GM20000 (cell line): Measurements from ENCODE around the gene BIRC3.
A peak's percentile ranks its signal among the peaks of the same experiment; 100 is the strongest.
"Not testable (repeated sequence)": the region's sequence is repeated elsewhere in the genome, so short reads cannot be mapped to it uniquely, and the experiment has no call there.

Experiments
- DNase-seq: peaks from one replicate; pipeline ENCODE4 v3.0.0; 2012; ENCODE audit warnings: low spot score
- TF ChIP-seq, protein P1 (sequence below): IDR thresholded peaks from 2 replicates; pipeline ENCODE4 v1.5.1; 2012; ENCODE audit warnings: mild to moderate bottlenecking, control low read depth; ENCODE audit errors: extremely low read depth, missing control alignments

BIRC3 gene

DNA sequence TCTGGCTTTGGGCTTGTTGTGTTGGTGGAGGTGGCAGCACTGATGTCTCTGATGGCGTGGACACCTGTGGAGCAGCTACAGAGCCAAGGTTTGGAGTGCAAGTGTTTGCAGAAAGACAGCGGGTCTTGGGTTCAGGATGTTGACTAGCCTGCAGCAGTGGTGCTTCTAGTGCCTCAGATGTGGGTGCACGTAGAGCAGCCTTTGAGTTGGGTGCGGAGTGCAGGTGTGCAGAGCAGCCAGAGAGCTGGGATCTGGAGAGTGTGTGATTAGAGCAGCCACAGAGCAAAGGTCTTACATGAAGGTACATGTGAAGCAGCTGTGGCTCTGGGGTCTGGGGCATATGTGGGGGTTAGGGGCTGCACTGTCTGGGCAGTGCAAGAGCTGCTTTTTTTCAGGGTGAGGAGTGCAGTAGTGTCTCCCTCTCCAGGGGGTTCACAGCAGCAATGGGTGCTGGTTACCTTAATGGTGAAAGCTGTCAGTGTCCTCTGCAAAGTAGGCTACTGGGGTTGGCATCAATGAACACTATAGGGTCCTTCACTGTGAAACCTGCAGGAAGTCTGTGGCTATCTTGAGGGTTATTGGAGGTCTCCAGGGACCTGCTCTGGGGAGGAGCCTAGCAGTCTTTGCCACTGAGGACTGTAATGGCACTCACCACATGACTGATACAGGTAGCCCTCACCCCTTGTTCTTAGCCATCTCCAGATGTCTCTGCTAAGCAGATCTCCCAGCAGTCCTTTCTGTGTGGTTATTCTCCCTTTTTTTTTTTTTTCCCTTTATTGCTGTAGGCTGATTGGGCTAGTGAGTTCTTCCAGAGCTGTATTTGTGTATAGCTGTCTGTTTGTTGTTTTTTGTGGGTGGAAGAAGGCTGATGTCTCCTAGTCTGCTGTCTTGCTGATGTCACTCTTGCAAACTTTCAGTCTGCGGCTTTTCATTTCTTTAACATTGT is 44.1 kb downstream of the BIRC3 start:
- DNase-seq, result no peak
- TF ChIP-seq, protein P1, sequence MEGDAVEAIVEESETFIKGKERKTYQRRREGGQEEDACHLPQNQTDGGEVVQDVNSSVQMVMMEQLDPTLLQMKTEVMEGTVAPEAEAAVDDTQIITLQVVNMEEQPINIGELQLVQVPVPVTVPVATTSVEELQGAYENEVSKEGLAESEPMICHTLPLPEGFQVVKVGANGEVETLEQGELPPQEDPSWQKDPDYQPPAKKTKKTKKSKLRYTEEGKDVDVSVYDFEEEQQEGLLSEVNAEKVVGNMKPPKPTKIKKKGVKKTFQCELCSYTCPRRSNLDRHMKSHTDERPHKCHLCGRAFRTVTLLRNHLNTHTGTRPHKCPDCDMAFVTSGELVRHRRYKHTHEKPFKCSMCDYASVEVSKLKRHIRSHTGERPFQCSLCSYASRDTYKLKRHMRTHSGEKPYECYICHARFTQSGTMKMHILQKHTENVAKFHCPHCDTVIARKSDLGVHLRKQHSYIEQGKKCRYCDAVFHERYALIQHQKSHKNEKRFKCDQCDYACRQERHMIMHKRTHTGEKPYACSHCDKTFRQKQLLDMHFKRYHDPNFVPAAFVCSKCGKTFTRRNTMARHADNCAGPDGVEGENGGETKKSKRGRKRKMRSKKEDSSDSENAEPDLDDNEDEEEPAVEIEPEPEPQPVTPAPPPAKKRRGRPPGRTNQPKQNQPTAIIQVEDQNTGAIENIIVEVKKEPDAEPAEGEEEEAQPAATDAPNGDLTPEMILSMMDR, result no peak

DNA sequence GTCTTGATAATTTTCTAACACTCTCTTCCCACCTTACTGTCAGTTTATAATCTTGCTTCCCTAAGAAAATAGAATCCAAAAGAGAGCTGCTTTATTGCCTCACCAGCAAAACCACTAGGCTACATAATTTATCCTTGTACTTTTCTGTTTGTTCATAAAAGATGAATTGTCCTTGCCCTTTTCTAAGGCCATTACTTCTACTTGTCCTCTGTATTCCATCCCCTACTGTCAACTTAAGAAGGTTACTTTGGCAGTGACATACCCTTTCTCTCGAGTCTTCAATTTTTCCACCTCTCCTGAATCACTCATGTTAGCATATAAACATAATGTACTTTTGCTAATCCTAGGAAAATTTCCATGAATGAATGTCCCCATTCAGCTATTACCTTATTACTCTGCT is 47.7 kb downstream of the BIRC3 start:
- TF ChIP-seq, protein P1, result no peak
- DNase-seq, result no peak

DNA sequence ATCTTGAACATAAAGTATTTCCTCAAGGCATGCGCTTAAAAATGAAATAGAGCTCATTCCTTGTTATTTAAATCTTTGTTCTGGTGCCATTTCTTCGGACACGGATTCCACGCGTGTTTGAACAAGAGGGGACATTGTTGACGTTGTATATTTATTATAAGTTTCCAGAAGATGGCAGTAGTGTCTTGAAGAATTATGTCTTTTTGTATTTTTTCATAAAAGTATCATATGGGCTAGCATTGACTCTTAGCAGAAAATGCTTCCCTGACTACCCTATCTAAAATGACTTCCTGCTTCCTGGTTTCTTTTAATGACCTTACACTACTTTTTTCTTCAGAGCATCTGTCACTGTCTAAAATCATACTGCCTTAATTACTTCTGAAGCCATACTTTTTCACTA is 50.1 kb downstream of the BIRC3 start:
- DNase-seq, result no peak
- TF ChIP-seq, protein P1, result no peak

DNA sequence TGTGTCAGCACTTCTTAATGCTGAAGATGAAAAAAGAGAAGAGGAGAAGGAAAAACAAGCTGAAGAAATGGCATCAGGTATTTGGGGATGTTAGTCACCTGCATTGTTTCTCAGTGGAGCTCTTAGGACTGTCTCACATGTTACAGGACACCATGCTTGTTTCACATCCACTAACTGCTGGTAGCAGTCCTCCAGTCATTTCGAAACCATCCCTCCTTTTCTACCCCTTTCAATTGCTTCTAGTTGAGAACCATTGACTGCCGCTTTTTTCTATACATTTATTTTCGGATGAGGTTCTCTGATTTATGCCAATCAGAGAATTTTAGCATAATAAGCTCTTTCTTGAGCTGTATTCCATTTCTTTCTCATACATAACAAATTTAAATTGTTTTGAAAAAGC is 51.2 kb downstream of the BIRC3 start:
- TF ChIP-seq, protein P1, result no peak
- peak; percentile 74 for DNase-seq

DNA sequence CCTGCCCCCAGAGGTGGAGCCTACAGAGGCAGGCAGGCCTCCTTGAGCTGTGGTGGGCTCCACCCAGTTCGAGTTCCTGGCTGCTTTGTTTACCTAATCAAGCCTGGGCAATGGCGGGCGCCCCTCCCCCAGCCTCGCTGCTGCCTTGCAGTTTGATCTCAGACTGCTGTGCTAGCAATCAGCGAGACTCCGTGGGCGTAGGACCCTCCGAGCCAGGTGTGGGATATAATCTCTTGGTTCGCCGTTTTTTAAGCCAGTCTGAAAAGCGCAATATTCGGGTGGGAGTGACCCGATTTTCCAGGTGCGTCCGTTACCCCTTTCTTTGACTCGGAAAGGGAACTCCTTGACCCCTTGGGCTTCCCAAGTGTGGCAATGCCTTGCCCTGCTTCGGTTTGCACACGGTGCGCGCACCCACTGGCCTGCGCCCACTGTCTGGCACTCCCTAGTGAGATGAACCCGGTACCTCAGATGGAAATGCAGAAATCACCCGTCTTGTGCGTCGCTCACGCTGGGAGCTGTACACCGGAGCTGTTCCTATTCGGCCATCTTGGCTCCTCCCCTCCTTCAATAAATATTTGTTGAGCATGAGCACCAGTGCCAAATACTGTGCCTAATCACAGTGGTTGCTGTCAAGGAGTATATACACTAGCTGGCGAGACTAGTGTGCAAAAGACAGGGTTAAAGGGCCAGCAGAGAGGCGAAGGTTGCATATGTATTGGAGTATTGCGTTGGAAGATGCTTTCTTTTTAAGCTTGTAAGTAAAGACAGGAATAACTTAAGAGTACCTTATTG is 57.5 kb downstream of the BIRC3 start:
- DNase-seq, result not testable (repeated sequence)

DNA sequence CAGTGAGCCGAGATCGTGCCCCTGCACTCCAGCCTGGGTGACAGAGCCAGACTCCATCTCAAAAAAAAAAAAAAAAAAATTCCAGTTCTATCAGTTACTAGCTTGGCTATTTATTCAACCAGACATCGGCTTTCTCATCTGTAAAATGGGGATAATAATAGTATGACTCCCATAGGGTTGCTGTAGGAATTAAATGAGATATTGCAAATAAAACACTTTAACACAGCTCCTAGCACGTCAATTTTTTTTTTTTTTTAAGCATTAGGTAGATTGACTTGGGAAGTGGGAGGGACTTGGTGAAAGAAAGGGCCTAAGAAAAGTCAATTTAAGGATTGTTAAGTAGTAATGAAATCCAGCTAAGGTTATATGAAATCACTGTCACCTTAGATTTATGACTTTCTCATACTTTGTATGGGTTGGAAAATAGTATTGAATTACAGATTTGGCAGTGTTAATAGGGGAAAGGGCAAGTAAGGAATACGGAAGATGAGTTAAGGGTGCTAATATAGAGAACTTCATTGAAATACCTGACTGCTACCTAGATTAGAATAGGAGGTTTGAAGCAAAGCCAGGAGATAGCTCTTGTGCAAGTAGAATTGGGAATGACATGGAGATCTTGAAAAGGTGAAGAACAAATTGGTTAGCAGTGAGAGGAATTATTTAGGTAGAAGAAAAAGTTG is 58.6 kb downstream of the BIRC3 start:
- DNase-seq, result no peak
- TF ChIP-seq, protein P1, result no peak

DNA sequence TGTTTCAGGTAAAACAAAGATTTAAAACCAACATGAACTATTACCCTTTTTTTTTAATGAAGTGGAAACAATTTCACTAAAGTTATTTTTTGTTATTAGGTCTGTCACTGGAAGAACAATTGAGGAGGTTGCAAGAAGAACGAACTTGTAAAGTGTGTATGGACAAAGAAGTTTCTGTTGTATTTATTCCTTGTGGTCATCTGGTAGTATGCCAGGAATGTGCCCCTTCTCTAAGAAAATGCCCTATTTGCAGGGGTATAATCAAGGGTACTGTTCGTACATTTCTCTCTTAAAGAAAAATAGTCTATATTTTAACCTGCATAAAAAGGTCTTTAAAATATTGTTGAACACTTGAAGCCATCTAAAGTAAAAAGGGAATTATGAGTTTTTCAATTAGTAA is 60.6 kb downstream of the BIRC3 start:
- TF ChIP-seq, protein P1, result no peak
- no peak for DNase-seq
